Measurements from ENCODE around the gene TTC7B.

Gene TTC7B

GRCh38 chr14:90726656-90727055 is 89.6 kb downstream of the TTC7B start:
- TF ChIP-seq, protein P1, sequence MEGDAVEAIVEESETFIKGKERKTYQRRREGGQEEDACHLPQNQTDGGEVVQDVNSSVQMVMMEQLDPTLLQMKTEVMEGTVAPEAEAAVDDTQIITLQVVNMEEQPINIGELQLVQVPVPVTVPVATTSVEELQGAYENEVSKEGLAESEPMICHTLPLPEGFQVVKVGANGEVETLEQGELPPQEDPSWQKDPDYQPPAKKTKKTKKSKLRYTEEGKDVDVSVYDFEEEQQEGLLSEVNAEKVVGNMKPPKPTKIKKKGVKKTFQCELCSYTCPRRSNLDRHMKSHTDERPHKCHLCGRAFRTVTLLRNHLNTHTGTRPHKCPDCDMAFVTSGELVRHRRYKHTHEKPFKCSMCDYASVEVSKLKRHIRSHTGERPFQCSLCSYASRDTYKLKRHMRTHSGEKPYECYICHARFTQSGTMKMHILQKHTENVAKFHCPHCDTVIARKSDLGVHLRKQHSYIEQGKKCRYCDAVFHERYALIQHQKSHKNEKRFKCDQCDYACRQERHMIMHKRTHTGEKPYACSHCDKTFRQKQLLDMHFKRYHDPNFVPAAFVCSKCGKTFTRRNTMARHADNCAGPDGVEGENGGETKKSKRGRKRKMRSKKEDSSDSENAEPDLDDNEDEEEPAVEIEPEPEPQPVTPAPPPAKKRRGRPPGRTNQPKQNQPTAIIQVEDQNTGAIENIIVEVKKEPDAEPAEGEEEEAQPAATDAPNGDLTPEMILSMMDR (conservative IDR thresholded peaks at IDR 0.05): peak; percentile 71
- peak overlapping the region; percentile 76 for H3K27ac ChIP-seq

GRCh38 chr14:90724866-90725265 is 91.4 kb downstream of the TTC7B start:
- TF ChIP-seq, protein P1 (conservative IDR thresholded peaks at IDR 0.05): no peak
- peak overlapping the region; percentile 76; the same call in 1 of the 2 replicates for H3K27ac ChIP-seq

DNA sequence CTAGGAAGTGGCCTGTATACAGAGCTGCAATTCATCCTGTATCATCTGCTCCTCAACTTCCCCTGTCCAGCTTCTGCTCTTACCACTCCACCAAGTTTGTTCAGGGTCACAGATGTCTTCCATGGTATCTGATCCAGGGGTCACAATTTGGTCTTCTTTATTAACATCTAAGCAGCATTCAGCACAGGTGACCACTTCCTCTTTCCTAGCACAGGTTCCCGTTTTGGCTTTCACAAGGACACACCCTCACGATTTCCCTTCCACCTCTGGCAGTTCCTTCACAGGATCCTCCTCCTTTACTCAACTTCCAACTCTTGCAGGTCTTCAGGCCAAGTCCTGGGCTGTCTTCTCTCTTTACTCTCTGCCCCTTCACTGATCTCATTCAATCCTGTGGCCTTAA is 93.6 kb downstream of the TTC7B start:
- H3K27ac ChIP-seq: peak overlapping the region; percentile 99; the same call in 1 of the 2 replicates
- TF ChIP-seq, protein P1 (conservative IDR thresholded peaks at IDR 0.05): no peak

DNA sequence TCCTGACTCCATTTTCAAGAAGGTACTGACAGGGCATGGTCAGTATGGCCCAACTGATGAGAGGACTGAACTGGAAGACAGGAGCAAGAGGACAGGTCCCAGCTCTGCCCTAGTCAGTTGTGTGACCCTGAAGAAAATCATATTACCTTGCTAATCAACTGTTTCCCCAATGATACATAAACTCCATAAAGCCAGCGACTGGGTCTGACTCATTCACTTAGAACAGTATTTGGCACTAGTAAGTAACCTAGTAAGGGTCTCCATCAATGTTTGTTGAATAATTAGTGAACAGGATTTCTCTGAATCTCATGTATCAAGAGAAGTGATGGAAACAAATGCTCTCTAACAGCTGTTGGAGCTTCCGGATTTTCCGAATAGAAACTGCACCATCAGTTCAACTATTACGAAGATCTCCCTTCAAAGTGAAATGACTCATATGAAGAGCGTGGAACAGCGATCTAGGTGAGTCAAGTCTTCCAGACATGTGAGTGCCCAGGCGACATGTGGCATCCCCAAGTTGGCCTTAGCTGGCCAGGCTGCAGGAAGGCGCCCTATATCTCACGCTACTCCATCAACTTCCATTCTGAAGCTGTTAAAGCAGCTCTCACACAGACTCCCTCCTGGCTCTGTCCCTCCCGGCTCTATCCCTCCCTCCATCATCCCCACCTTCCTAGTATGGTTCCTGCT is 94.5 kb downstream of the TTC7B start:
- TF ChIP-seq, protein P1 (conservative IDR thresholded peaks at IDR 0.05): no peak
- H3K27ac ChIP-seq: peak overlapping the region; percentile 99

GRCh38 chr14:90720832-90721231 is 95.4 kb downstream of the TTC7B start:
- peak overlapping the region; percentile 99 for H3K27ac ChIP-seq
- TF ChIP-seq, protein P1 (conservative IDR thresholded peaks at IDR 0.05): no peak; the same call in 1 of the 2 replicates

DNA sequence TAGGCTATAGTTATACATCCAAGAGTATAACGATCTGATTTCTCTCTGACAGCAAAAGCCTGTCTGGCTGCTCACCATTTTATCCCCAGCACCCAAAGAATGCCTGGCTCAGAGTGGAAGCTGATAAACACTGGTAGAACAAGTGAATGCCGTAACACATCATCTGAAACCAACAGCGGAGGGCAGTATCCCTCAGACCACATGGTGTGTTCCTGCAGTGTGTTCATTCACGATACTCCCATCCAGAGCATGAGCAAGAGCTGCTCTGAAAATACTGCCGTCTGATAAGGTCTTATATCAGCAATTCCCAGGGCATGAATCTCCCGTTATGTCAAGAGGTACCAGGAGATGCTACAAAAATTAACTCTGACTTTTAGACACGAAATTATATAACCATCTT is 95.9 kb downstream of the TTC7B start:
- TF ChIP-seq, protein P1 (conservative IDR thresholded peaks at IDR 0.05): no peak
- peak overlapping the region; percentile 99 for H3K27ac ChIP-seq

DNA sequence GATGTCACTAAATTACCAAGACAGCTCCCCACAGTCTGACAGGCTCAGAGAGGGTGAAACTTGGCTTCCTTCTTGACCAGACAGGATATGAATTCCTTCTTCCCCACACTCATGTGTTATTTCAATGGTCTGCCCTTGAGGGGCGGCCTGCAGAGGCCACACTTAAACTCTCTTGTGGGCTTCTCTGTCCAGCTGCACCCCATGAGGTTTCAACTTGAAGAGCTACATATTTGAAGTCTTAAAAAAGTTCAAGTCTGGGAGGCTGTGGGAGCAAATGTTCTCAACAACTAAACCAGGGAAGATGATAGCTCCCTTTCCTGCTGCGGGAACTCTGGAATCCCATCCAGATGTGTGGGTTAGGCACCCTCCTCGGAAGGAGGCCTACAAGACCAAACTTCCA is 98.3 kb downstream of the TTC7B start:
- peak overlapping the region; percentile 99 for H3K27ac ChIP-seq
- TF ChIP-seq, protein P1 (conservative IDR thresholded peaks at IDR 0.05): no peak
